ENCODE measurements around the gene WDFY4.

DNA sequence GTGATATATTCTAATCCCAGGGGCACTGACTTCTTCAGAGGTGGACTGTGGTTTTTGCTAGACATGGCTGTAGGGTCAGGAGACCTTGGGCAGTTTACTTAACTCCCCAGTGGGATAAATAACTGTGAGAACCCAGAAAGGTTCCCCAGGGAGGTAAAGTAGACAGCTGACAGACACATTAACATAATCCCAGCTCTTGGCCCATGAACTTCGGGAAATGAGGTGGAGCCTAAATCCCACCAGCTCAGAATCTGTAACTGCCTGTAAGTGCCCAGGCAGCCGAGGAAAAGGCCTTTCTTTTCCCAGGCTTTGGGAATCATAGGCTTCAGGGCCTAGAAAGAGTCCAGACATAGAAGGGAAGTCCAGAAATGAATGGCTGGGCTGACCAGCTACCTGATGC, 149.0 kb downstream of the WDFY4 start:
- TF ChIP-seq, protein P1, sequence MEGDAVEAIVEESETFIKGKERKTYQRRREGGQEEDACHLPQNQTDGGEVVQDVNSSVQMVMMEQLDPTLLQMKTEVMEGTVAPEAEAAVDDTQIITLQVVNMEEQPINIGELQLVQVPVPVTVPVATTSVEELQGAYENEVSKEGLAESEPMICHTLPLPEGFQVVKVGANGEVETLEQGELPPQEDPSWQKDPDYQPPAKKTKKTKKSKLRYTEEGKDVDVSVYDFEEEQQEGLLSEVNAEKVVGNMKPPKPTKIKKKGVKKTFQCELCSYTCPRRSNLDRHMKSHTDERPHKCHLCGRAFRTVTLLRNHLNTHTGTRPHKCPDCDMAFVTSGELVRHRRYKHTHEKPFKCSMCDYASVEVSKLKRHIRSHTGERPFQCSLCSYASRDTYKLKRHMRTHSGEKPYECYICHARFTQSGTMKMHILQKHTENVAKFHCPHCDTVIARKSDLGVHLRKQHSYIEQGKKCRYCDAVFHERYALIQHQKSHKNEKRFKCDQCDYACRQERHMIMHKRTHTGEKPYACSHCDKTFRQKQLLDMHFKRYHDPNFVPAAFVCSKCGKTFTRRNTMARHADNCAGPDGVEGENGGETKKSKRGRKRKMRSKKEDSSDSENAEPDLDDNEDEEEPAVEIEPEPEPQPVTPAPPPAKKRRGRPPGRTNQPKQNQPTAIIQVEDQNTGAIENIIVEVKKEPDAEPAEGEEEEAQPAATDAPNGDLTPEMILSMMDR (optimal IDR thresholded peaks at IDR 0.05 in 1 of 3, IDR thresholded peaks at IDR 0.05 in 1 of 3, conservative IDR thresholded peaks at IDR 0.05 in 1 of 3; ENCODE audit: extremely low read depth in 1 of 3, insufficient read depth in 2 of 3, low read length in 3 of 3) = no peak
- TF ChIP-seq EZH2 (IDR thresholded peaks at IDR 0.05; ENCODE audit: low read length) = no peak

All from keratinocyte (primary cell).